Measurements from ENCODE around the gene CTDSP2. TPM values are rescaled to one million over a fixed set of nuclear protein-coding genes. Genes with fewer than 3 reads are reported as not detected.

The CTDSP2 gene
- total and polyA plus RNA-seq, 3 donors from 2014 or later = 103 to 140 (median 123) TPM

- Histone ChIP-seq H3K4me1 (peaks cover 12% of the 10 kb centered on the region), H3K36me3 (ENCODE audit: low read depth, missing control alignments) (no peaks in the 10 kb centered on the region), H3K4me3 (no peak overlapping the region), H3K9me3 (no peaks in the 10 kb centered on the region), H3K27me3 (no peaks in the 10 kb centered on the region), H3K27ac (no peak overlapping the region)
- intact Hi-C loops (cut with DNase I; ENCODE audit: low total_unique reads) = loop anchor here (5.0 kb wide), 1 partner anchor 43 kb away; no protein-coding TSS in a partner anchor
- WGBS, 2 donors = 91 to 98% methylated on average over 2 of the region's 2 CpGs
- TF ChIP-seq, protein P1, sequence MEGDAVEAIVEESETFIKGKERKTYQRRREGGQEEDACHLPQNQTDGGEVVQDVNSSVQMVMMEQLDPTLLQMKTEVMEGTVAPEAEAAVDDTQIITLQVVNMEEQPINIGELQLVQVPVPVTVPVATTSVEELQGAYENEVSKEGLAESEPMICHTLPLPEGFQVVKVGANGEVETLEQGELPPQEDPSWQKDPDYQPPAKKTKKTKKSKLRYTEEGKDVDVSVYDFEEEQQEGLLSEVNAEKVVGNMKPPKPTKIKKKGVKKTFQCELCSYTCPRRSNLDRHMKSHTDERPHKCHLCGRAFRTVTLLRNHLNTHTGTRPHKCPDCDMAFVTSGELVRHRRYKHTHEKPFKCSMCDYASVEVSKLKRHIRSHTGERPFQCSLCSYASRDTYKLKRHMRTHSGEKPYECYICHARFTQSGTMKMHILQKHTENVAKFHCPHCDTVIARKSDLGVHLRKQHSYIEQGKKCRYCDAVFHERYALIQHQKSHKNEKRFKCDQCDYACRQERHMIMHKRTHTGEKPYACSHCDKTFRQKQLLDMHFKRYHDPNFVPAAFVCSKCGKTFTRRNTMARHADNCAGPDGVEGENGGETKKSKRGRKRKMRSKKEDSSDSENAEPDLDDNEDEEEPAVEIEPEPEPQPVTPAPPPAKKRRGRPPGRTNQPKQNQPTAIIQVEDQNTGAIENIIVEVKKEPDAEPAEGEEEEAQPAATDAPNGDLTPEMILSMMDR (IDR thresholded peaks at IDR 0.05) = no peak
- no peak for TF ChIP-seq POLR2A (IDR thresholded peaks at IDR 0.05)
- no peak for DNase-seq
Measured at GRCh38 chr12:57849035-57849434, 2.5 kb upstream of the CTDSP2 start.

GRCh38 chr12:57848208-57848607, 1.7 kb upstream of the CTDSP2 start:
- TF ChIP-seq, protein P1 (IDR thresholded peaks at IDR 0.05) = no peak
- no peak for TF ChIP-seq POLR2A (IDR thresholded peaks at IDR 0.05)
- intact Hi-C loops (cut with DNase I; ENCODE audit: low total_unique reads) = loop anchor here (5.0 kb wide), 1 partner anchor 44 kb away; no protein-coding TSS in a partner anchor
- Histone ChIP-seq H3K4me1 (peaks cover 16% of the 10 kb centered on the region), H3K27me3 (no peaks in the 10 kb centered on the region), H3K9me3 (no peaks in the 10 kb centered on the region), H3K36me3 (ENCODE audit: low read depth, missing control alignments) (no peaks in the 10 kb centered on the region), H3K4me3 (no peak overlapping the region), H3K27ac (peak overlapping the region in 1 of 2 donors; percentile 99)
- 59 to 75% methylated on average over 3 of the region's 3 CpGs for WGBS, 2 donors
- DNase-seq = no peak

- H3K4me3 ChIP-seq = peak overlapping the region; percentile 96 to 99
- intact Hi-C loops (cut with DNase I; ENCODE audit: low total_unique reads) = loop anchor here (5.0 kb wide), 1 partner anchor 46 kb away; no protein-coding TSS in a partner anchor
- no peaks in the 10 kb centered on the region for H3K27me3 ChIP-seq
- TF ChIP-seq, protein P1 (IDR thresholded peaks at IDR 0.05) = no peak
- TF ChIP-seq POLR2A (IDR thresholded peaks at IDR 0.05) = no peak
- 0% methylated on average over 3 to 26 of the region's 26 CpGs for WGBS, 2 donors
- peak overlapping the region; percentile 99 to 100 for H3K27ac ChIP-seq
- H3K4me1 ChIP-seq = peaks cover 31% of the 10 kb centered on the region
- H3K36me3 ChIP-seq (ENCODE audit: low read depth, missing control alignments) = no peaks in the 10 kb centered on the region
- DNase-seq = no peak
- H3K9me3 ChIP-seq = no peaks in the 10 kb centered on the region
Measured at GRCh38 chr12:57846285-57846576, 298 bp downstream of the CTDSP2 start.

GRCh38 chr12:57845478-57846284, 848 bp downstream of the CTDSP2 start:
- peaks cover 37% of the 10 kb centered on the region for H3K4me1 ChIP-seq
- peak overlapping the region; percentile 99 to 100 for H3K27ac ChIP-seq
- intact Hi-C loops (cut with DNase I; ENCODE audit: low total_unique reads) = loop anchor here (5.0 kb wide), 1 partner anchor 47 kb away; no protein-coding TSS in a partner anchor

More at GRCh38 chr12:57845478-57846284, 848 bp downstream of the CTDSP2 start:
- TF ChIP-seq, protein P1 (IDR thresholded peaks at IDR 0.05) = no peak
- TF ChIP-seq POLR2A (IDR thresholded peaks at IDR 0.05) = no peak
- no peaks in the 10 kb centered on the region for H3K36me3 ChIP-seq (ENCODE audit: low read depth, missing control alignments)
- peak; percentile 73 for DNase-seq
- WGBS, 2 donors = 1 to 4% methylated on average over 5 to 78 of the region's 81 CpGs
- peak overlapping the region; percentile 96 to 99 for H3K4me3 ChIP-seq
- H3K9me3 ChIP-seq = no peaks in the 10 kb centered on the region
- no peaks in the 10 kb centered on the region for H3K27me3 ChIP-seq
